HG03460 (cell line): ENCODE results near the gene SLC9A9.

ENCODE experiments used
- ATAC-seq: cut with Tn5 transposase; IDR thresholded peaks from one replicate; pipeline ENCODE4 v1.9.1; 2021; ENCODE audit not compliant: unreplicated experiment

The SLC9A9 gene

DNA sequence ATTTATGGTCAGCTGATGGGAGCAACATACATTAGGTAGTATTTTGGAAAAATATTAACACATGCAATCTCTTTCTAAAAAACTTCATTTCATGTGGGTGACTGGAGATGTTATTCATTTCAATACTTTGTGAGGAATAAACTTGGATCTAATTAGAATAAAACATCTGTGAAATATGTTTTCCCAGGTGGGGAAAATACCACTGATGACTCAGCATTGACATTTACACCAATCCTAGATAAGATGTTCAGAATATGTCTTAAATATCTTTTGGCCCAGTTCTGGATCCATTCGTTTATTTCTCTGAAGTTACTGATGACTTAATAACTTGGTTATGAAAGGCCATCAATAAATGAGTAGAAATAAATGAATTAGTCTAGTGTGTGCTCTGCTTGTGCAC lies 481.1 kb downstream of the SLC9A9 start:
- no peak for ATAC-seq

DNA sequence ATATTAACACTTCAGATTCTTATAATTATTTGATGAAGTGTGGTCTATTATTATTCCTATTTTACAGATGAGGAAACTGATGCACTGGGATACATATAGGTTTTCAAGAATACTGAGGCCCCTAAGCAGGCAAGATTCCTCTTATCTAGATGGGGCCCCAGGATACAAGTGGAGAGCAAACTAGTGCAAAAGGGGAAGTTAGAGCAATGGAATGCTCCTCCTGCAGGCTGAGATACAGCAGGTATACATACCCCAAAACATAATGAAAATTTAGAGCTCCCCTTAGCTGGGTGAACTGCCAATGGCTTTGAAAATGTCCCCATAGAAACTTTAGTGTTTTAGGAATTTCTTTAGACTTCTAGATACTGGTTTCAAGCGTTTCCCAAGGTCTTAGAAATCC lies 481.6 kb downstream of the SLC9A9 start:
- no peak for ATAC-seq

- ATAC-seq: no peak
Measured at GRCh38 chr3:143363949-143364348, 484.3 kb downstream of the SLC9A9 start.

GRCh38 chr3:143363276-143363675 lies 485.0 kb downstream of the SLC9A9 start:
- ATAC-seq: no peak

GRCh38 chr3:143362115-143362991 lies 485.9 kb downstream of the SLC9A9 start:
- ATAC-seq: no peak

DNA sequence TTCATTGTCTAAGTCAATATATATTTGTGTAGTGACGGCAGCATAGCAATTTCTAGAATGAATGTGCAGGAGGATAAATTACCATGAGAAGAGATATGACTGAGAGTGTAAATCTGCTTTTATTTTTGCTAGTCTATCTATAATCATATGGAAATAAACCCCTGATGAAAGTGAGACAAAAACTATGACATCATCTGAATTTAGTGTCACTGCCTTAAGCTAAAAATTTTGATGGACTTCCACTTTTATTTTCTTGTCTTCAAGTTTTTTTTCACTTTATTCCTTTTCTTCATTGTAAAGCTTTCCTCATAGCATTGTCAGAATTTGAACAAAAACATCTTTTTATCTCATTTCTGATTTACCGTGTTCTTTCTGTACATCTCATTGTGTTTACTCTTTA lies 486.7 kb downstream of the SLC9A9 start:
- ATAC-seq: no peak

DNA sequence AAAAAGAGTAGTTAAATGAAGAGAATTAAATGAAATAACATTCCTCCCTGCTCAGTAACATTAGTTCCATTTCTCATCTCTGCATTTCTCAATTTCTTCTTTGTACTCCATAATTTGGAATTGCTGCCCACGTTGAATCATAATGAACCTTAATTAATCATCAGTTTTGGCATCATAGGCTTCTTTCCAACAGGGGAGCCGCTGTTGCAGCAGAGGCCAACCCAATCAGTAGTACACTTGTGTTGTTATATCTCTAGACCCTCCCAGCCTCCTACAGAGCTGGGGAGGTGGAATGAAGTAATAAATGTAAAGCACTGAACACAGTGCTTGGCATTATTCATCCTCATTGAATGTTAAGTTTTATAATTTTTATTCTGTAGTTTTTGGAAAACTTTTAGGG lies 488.0 kb downstream of the SLC9A9 start:
- ATAC-seq: no peak

DNA sequence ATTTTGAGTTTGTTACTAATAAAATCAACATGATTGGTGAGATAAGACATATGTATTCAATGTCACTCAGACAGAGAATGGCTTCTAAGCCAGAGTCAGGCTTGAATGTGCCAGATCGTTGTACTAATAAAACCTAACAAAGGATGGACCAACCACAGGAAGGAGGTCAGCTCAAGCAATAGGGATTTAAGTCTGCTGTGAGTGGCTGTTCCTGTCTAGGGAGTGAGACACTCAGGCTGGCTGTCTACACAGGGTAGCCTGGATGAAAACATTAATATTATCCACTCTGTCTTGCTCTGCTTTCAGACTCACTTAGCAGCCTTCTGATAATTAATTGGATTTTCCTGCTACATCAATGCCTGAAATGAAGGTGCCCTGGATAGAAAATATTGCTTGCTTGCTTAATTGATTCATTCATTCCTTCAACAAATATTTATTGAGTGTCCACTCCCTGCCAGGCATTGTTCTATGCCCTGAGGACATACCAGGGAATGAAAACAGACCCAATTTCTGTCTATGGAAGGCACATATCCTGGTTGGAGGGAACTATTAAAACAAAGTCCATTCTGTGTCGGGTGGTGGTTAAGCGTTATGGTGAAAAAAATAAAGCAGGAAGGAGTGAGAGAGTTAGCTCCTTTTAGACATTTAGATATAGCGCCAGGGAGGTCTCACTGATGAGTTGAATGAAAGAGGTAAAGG lies 489.3 kb downstream of the SLC9A9 start:
- ATAC-seq: no peak

DNA sequence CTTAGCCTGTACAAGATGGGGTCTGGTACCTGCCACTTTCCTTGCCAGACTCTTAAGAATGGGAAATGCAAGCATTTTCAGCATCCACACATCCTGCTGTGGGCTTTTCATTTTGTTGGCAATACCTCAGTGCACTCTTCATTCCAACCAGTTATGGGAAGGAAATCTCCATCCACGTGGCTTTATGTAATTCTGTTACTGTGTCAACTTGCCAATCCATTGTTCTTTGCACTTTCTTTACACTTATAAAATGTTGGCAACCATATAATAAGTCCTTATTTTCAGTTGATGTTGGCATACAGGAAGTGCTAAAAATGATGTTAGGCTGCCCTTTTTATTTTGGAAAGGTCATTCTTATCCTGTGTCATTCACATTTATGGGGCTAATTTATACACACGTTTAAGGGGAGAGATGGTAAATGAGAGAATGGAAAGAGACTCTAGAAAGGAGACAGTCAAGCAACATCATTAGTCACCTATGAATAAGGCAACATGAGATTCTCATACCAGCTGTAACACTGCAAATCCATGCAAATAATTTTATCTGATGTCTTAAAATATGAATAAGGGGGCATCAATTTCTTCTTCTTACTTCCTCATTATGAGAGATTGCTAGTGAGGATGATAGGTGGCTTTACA lies 490.0 kb downstream of the SLC9A9 start:
- no peak for ATAC-seq

- ATAC-seq: no peak
Measured at GRCh38 chr3:143357700-143358099, 490.6 kb downstream of the SLC9A9 start.

GRCh38 chr3:143356839-143357238 lies 491.4 kb downstream of the SLC9A9 start:
- ATAC-seq: no peak

DNA sequence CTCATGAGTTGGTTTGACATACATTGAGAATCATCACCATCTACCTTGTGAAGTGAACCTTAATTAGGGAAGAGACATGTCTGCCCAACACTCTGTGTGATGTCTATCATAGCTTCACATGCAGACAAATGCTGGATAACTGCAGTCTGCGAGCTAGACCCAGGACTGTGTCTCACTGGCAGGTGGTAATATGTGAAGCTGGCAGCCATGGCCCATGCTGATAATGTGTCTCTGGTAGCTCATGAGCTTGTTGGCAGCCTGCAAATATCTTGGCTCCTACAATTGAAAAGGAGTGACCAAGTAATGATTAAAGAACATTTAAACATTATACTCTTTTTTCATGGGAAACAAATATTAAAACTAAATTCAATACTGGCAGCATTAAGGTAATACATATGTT lies 493.9 kb downstream of the SLC9A9 start:
- ATAC-seq: no peak

DNA sequence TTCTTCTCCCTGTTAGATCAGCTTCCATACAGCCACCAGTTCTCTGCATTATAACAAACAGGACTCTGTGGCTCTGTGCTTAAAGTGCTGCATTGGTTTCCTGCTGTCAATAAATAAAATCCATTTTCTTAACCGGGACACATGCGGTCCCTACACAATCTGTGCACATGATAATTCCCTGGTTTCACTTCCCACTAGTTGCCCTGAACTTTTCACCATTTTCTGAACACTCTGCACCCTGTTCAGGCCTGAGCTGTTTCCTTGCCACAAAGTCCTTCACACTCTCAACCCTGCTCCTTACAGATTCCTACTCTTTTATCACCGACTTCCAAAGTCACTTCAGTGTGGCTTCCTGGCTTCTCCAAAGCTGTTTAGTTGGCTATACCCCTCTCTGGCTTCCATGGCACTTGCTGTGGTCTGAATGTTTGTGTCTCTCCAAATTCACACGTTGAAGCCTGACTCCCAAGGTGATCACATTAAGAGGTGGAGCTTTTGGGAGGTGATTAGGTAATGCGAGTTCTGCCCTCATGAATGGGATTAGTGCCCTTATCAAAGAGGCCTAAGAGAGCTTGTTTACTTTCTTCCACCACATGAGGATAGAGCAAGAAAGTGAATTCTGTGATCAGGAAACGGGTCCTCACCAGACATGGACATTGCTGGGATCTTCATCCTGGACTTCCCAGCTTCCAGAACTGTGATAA lies 495.3 kb downstream of the SLC9A9 start:
- no peak for ATAC-seq

GRCh38 chr3:143351895-143352608 lies 496.2 kb downstream of the SLC9A9 start:
- no peak for ATAC-seq

- no peak for ATAC-seq
Measured at GRCh38 chr3:143351354-143351753, 496.9 kb downstream of the SLC9A9 start.

GRCh38 chr3:143349455-143349854 lies 498.8 kb downstream of the SLC9A9 start:
- no peak for ATAC-seq

GRCh38 chr3:143348486-143349327 lies 499.6 kb downstream of the SLC9A9 start:
- no peak for ATAC-seq

DNA sequence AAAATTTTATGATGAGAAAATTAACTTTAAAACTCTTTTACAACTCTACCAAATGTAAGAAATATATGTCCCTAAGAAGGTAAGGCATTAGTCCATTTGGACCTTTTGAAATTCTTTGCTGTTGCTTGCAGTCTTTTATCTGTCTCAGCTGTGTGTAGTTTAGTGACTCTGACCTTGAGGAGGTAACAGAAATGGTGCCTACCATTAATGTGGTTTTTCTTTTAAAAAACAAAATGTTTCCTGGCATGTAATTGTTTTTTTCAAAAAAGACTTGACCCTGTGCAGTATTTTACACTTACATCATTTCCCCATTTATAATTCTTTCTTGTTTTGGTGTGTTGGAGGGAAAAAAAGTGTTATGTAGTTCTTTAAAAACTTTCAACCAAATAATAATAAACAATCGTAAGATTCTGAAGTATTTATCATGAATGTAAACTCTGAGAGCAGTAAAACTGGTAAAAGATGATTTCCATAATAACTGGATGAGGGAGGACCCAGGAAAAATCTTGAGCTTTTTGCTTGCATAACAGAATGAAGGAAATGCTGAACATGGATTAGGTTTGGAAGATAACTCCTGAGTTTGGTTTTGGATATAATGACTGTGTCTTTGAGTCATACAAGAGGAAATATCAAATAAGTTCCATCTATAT lies 503.6 kb downstream of the SLC9A9 start:
- no peak for ATAC-seq

DNA sequence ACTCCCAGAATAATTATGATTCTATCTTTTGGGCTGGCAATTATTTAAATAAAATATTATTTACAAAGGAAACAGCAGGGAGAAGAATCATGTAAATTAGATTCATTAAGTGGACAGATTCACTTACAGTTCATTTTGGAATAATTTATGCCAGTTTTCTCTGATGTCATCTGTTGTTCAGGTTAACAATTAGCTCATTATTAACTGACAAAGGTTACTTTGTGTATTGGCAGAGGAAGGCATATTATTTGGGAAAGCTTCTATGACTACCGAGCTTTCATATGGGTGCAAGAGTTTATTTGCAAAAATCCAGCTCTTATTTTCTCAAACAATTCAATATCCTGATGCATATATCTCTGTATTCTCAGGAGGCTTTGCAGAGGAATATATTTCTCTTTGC lies 504.3 kb downstream of the SLC9A9 start:
- no peak for ATAC-seq
